GM19467 (cell line): ENCODE results near the gene CHRDL2.

ENCODE experiments used
- ATAC-seq: cut with Tn5 transposase; IDR thresholded peaks from one replicate; pipeline ENCODE4 v1.9.1; 2021; ENCODE audit warnings: mild to moderate bottlenecking, moderate library complexity; ENCODE audit not compliant: unreplicated experiment

The CHRDL2 gene

DNA sequence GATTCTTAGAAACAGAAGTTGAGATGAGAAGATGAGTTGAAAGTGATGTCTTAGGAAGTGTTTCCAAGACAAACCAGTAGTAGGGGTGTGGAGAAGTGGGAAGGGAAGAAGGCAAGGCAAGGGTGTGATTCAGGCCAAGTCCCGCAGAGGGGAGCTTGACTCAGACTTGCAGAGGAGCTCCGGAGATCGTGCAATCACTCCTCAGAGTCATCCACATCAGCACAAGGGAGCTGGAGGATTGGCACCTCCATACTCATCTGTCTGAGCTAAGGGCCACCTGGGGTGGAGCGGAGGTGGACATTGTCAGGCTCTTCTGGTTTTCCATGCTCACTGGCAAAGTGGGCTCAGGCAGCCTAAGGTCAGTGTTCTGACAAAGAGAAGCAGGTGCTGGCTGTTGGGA, 44.4 kb downstream of the CHRDL2 start:
- no peak for ATAC-seq

DNA sequence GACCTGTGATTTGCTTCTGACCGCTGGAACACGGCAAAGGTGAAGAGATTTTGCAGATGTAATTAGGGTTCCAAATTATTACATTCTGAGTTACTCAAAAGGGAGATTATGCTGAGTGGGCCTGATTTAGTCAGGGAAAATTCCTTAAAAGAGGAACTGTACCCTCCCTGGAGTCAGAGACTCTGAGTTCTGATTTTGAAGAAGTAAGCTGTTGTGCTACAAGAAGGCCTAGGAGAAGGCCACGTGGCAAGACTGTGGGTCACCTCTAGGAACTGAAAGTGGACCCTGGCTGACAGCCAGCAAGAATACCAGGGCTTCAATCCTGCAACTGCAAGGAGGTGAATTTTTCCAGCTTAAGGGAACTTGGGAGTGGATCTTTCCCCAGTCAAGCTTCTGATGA, 45.3 kb downstream of the CHRDL2 start:
- ATAC-seq: no peak

DNA sequence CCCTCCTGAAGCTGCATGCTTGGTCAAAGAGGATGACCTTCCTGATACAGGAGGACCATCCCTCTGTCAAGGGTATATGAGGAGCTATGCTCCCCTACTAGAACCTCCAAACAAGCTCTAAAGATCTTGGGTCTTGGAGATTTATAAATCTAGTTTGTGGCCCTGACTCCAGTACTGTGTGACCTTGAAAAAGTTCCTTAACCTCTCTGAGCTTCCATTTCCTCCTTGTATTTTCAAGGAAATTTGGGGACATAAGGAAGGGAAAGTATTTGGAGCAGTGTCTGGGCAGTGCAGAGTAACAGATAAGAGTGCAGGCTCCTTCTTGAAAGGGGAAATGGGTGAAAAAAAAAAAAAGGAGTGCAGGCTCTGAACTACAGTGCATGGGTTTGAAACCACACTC, 45.9 kb downstream of the CHRDL2 start:
- no peak for ATAC-seq

DNA sequence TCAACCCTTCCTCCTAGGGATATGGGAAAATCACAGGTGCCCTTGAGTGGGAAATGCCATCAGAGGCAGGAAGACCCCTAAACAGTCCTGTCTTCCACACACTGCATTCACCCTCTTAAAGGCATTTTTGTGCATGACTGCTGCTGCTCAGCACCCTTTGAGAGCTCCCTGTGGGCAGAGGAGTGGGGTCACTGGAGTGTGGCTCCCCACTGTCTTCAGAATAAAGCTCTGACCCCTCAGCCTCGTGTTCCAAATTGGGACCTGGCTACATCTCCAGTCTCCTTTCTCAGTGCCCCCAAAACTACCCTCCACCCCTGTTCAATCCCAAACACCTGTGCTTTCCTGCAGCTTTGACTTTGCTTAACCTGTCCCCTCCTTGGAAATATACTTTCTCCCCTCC, 46.6 kb downstream of the CHRDL2 start:
- ATAC-seq: no peak

DNA sequence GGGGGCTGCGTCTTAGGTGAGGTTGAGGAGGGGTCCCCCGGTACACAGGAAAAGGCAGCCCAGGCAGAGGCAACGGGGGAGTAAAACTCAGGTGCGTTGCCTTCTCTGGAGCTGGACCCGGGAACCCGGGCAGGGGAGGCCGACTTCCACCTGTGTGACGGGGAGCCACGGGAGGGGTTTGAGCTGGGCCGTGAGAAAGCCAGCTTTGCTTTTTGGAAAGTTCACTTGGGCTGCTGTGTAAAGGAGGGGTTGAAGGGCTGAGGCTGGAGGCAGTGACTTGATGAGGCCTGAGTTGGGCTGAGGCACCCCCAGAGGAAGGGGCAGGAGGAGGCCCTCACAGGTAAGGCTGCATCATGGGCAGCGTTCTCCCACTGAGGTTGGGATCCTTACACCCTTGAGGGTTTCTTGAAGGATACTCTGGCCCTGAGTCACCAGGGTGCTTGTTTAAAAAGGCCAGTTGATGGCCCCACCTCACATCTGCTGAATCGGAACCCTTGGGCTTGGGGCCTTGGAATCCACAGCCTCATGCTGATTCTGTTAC, 47.2 kb downstream of the CHRDL2 start:
- no peak for ATAC-seq

DNA sequence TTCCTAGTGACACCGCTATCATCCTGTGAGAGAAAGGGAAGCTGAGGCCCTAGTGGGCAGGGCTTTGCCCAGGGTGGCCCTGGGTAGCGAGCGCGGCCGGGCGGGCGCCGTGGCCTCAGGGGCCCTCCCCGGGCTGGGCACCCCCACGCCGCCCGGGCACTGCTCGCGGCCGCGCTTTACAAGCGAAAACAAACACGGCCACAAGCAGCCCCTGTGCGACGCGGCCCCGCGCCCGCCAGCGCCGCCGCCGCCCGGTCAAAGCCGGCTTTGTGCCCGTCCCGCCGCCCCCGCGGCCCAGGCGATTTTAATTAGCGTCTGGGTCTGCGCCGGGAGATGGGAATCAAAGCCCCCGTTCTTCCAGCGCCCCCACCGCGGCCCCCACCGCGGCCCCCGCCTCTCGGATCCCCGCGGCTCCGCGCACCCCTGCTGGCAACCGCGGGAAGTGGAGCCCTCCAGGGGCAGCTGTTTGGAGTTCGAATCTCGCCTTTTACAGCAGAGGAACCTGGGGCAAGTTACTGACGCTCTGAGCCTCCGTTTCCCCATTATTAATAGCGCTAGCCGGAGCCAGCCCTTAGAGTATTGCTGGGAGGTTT, 47.9 kb downstream of the CHRDL2 start:
- no peak for ATAC-seq

DNA sequence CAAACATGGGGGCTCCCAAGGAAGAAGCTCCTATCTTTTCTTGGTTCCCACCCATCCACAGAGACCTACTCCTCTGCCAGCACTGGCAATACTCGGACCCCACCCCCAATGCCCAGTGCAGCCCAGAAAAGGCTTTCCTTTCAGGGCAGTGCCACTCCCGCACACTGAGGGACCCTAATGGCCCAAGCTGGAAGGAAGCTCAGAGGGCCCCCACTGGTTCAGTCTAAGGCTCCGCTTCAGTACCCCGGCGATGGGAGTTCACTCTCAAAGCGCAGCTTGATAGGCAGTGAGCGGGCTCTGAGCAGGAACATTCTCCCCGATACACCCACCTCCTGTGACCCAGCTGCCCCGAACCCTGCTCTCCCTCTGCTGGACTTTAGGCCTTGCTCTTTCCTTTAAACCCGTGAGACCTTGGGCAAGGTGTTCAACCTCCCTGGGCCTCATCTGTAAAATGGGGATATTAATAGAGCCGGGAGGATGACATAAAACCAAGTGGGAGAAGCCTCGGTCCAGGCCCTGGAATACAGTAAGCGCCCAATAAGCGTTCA, 48.4 kb downstream of the CHRDL2 start:
- ATAC-seq: no peak

DNA sequence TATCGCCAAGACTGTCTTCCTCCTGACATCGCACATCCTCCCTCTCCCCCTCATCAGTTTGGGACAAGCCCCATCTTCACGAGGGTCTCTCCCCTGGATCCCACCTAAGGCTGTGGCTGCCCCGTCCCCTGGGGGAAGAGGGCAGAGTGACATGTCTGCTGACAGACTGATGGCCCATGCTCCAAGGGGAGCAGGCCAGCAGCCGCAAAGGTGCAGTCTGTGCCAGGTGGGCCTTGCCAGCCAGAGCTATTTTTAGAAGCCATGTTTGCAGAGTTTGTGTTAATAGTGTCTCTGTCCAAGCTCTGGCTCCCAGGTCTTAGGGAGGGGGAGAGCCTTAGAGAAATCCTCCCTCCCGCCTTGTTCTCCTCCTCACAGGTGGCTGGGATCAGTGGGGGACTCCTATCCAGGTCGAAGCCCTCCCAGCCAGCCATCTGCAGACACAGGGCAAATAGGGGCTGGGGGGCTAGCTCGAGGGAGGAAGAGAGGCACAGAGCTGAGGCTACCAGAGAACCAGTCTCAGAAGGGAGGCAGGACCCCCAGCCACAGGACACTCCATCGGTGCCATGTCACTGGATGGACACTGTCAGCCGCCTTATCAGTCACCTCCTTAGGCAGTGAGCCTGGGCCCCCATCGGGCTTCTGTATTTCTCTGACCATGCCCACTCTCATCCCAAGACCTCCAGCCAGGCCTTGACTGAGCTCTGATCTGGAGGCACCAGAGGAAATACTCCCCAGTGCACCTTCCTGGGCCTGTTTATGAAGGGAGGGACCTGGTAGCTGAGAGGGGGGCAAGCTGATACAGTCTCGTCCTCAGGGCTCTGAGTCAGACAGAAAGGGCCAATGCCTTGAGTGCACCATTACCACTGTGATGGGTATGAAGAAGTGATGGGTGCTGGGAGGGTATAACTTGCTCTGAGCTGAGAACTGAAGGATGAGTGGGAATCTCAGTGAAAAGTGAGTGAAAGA, 49.3 kb downstream of the CHRDL2 start:
- no peak for ATAC-seq

DNA sequence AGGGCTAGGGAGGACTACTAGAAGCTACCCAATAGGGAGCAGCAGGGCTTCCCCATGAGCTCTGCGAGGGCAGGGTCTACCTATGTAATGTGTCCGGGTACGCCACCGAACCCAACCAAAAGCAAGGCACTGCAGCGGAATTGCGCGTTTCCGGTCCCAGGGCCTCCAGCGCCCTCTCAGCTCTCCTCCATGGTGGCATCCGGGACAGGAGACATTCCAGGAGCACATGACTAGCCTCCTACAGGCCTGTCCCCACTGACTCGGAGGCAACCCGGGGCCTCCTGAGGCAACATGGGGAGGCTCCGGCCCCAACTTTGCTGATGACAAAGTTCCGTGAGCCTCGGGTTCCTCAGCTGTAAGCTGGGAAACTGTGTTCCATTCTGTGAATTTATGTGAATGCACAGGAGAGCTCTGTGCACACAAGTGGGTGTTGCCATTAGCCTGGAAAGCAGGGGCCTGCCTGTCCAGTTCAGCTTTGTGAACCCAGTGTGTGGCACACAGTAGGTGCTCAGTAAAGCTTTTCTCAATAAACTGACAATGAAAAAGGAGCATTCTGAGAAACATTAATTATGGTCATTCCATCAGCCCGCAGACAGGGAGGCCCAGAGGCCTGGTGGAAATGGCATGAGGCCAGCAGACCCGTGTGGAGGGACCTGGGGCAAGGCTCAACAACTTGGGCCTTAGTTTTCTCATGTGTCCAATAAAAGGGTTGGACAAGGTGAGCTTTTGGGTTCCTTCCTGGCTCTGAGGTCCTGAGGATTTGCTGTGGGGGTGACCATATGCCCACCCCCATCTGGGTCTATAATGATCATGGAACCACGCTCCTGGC, 50.3 kb downstream of the CHRDL2 start:
- ATAC-seq: no peak

DNA sequence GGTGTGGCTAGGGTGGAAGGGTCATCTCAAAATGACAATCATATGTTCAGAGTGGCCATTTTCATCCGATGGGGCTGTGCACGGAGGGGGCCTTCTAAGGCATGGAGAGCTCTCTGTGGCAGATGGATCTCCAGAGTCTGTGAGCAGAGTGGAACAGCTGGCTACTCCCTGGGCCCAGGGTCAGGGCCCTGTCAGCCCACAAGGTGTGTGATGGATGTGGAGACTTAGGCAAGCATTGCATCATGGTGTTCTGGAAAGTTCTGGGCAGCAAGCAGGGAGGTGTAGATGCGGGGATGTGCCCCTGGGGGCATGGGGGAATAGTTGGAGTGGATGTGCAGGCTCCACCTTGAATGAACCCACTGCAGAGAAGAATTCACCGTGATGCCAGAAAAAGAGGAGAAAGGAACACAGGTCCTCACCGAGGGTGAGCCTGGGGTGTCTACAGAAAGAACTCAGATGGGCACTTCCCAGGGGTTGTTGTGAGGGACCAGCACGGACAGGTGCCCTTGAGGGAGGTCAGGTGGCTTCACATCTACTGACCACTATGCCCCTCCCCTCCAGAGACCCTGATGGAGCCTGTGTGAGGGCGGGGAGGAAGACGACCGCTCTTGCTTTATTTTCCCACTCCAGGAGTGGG, 51.1 kb downstream of the CHRDL2 start:
- ATAC-seq: no peak

DNA sequence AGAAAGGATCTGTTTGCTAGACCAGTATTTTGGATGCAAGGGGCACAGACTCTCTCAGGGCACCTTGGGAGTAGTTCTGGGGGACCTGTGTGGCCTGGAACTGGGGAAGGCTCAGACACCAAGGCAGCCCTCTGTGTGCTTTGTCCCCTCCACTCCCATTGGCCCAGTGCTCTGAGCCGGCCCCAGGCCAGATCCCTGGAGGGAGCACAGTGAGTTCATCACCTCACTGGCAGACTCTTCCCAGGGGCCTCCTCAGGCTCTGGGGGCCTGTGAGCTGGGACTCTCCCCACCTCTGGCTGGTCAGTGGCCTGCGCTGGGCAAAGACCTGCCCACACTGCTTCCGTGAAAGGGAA, 51.7 kb downstream of the CHRDL2 start:
- no peak for ATAC-seq

DNA sequence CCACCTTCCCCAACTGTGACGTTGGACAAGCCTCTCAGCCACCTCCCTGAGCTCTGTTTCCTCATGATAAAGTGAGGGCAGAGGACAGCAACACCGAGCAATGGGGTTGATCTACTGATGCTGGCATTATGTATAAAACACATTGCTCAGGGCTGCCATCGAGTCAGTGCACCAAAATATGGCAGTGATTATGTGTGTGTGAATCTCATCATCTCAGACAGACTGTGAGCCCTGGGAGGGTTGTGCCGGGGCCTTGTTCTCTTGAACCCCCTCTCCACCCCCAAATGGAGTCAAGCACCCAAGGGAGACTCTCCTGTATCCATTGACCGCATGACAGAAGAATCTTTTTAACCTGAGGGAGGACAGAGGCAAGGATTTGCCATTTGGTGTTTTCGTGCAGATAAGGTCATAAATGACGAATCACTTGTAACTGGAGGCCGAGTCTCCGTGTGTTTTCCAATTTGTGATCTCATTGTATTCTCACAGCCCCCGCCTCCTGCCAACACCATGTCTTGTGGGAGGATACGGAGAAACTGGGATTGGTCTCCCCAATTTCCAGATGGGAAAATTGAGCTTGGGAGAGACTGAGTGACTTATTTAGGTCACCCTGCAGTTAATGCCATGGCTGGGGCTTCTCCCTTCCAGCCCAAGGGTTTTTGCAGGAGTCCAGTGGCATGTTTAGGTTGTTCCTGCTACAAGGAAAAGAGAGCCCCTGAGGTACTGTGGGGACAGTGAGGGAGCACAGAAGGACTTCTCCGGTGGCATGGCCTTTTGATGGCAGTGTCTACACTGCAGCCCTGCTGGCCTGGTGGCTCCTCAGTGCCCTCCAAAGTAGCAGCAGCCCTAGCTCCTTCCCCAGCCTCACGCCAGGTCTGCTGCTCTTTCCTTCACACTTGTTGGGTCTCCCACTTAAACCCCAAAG, 52.4 kb downstream of the CHRDL2 start:
- ATAC-seq: no peak

DNA sequence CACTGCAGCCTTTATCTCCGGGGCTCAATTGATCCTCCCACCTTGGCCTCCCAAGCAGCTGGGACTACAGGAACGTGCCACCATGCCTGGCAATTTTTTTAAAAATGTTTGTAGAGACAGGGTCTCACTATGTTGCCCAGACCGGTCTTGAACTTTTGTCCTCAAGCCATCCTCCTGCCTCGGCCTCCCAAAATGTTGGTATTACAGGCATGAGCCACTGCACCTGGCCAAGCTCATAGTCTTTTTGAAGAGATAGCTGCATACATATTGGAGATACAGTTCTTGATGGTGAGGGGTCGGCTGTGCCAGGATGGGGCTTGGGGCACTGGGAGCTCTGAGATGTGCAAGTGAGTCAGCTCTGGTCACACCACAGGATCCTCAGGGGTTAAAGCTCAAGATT, 53.2 kb downstream of the CHRDL2 start:
- no peak for ATAC-seq

DNA sequence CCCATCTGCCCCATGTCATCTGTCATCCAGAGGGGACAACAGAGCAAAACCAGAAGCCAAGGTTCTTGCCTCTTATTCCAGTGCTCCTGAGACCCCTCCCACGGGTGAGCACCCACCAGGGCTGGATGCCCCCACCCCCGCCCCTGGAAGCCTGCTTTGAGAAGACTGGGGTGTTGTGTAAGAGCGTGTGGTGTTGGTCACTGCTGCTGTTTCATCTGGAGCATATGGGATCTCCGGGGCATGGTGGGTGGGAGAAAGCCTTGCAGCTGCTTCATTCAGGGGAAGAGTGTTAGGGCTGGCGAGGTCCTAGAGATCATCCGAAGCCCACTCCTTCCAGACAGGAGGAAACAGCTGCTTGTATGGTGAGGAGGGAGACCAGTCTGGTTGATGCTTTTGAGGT, 54.1 kb downstream of the CHRDL2 start:
- ATAC-seq: no peak

DNA sequence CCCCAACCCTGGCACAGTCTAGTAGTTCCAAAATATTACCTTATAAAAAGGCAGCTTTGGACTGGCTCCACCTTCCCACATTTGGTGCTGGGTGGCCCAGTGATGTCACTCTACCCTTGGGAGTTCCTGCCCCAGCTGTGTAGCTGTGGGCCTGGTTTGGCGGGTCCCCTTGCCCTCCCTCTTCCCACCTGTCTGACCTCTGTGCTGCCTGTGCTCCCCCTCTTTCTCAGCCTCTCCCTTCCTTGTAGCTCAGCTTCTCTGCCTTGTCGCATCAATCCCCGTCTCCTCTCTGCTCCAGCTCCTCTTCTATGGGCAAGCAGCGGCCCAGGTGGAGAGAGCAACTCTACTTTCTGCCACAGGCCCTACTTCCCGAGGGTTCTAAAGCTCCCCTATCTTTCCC, 54.6 kb downstream of the CHRDL2 start:
- ATAC-seq: no peak

DNA sequence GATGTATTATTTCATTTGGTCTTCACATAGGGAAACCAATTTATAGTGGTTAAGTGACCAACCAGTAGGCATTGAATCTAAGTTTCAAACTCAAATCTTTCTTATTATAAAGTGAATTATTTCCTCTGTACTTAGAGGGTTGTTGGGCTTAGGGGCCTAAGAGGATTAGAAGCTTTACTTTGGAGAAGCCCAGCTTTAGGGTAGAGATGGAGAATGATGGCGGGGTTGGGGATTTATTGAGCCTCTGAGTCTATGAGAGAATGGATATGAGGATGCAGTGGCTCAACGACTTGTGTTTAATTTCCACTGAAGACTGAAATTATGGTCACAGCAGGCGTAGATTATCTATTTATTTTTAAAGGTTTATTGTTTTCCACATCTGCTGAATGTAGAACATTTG, 55.5 kb downstream of the CHRDL2 start:
- ATAC-seq: no peak

DNA sequence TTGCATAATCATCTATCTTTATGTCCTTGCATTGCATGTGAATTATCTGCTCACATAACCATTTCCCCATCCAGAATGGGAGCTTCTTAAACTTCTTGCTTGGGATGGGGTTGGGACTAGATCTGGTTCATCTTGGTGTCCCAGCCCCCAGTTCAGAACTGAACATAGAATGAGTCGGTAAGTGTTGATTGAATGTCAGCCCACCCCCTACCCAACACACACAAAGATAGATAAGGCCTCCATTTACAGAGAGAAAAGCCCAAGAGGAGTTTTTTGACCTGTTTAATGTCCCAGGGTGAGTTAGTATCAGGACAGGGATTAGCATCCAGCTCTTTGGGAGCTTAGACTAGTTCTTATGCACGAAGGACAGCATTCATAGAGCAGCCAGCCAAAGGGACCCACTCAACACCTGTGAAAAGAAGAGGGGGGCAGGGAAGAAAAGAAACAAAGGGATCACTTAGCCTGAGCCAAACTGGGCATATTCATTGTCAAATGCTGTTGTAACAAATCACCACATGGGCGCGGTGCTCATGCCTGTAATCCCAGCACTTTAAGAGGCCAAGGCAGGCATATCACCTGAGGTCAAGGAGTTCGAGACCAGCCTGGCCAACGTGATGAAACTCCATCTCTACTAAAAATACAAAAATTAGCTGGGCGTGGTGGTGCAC, 57.4 kb downstream of the CHRDL2 start:
- no peak for ATAC-seq

DNA sequence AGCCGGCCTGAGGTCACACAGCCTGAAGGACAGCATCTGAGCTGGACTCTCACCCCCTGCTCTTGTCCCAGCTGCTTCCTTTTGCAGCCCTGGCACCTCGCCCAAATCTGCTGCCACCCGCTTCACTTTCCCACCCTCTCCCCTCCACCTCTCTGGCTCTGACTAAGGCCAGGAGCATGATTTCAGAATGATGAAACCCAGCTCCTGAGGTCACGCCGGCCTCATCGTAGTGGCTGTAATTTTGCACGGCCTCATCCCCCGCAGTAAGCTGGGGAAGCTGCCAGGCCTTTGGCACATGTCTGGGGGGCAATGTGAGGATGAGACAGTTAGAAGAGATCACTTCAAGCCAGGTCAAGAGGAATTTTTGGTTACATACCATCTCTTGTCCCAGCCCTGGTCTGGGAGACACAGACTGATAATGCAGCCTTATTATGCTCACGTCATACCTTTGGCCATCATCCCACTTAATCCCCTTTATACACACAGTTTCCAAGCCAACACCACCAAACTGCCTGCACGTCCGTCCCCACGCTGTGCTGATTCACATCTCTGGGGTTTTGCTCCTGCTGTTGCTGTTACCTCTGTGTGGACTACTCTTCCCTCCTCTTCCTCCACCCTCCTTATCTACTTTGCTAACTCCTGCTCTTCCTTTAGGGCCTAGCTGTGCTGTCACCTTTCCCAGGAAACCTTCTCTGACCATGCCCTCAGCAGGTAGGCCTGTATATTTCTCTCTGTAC, 58.1 kb downstream of the CHRDL2 start:
- no peak for ATAC-seq
